HG03378 (cell line): Measurements from ENCODE around the gene FKBP11.

Experiments
- ATAC-seq: cut with Tn5 transposase; IDR thresholded peaks from one replicate; pipeline ENCODE4 v1.9.1; 2021; ENCODE audit warnings: mild to moderate bottlenecking, moderate library complexity; ENCODE audit not compliant: unreplicated experiment

Gene FKBP11

GRCh38 chr12:48925304-48926011 lies at the start of gene FKBP11:
TSS of gene FKBP11 (minus strand) at chr12:48925492. CDS start at chr12:48925428, 64 bp downstream.
- ATAC-seq: no peak

GRCh38 chr12:48973941-48974673 lies 48.8 kb upstream of the FKBP11 start:
- no peak for ATAC-seq

GRCh38 chr12:48973531-48973930 lies 48.2 kb upstream of the FKBP11 start:
- ATAC-seq: no peak

GRCh38 chr12:48972952-48973483 lies 47.7 kb upstream of the FKBP11 start:
- ATAC-seq: no peak

GRCh38 chr12:48972213-48972951 lies 47.1 kb upstream of the FKBP11 start:
- no peak for ATAC-seq

GRCh38 chr12:48970702-48971334 lies 45.5 kb upstream of the FKBP11 start:
- ATAC-seq: no peak

- ATAC-seq: no peak
Measured at GRCh38 chr12:48969833-48970701, 44.8 kb upstream of the FKBP11 start.

GRCh38 chr12:48969160-48969771 lies 44.0 kb upstream of the FKBP11 start:
- no peak for ATAC-seq

GRCh38 chr12:48968467-48968866 lies 43.2 kb upstream of the FKBP11 start:
- no peak for ATAC-seq

GRCh38 chr12:48967991-48968390 lies 42.7 kb upstream of the FKBP11 start:
- no peak for ATAC-seq

- no peak for ATAC-seq
Measured at GRCh38 chr12:48966177-48966895, 41.0 kb upstream of the FKBP11 start.

GRCh38 chr12:48965298-48965838 lies 40.1 kb upstream of the FKBP11 start:
- no peak for ATAC-seq

- ATAC-seq: no peak
Measured at GRCh38 chr12:48961801-48962200, 36.5 kb upstream of the FKBP11 start.

- ATAC-seq: no peak
Measured at GRCh38 chr12:48961331-48961730, 36.0 kb upstream of the FKBP11 start.

GRCh38 chr12:48960834-48961233 lies 35.5 kb upstream of the FKBP11 start:
- ATAC-seq: no peak

- no peak for ATAC-seq
Measured at GRCh38 chr12:48958049-48958388, 32.7 kb upstream of the FKBP11 start.

- peak; percentile 56 for ATAC-seq
Measured at GRCh38 chr12:48957141-48958048, 32.1 kb upstream of the FKBP11 start, which contains the start of gene ARF3. TSS of gene ARF3 (minus strand) at chr12:48957487. CDS start at chr12:48941095, 16,392 bp downstream.
